Measurements from ENCODE around the gene CCDC14.

- TF ChIP-seq CTCF (IDR thresholded peaks at IDR 0.05; ENCODE audit: insufficient read depth, low read length, poor library complexity, severe bottlenecking) (no peak), EZH2phosphoT487 (conservative IDR thresholded peaks at IDR 0.05; ENCODE audit: low read length) (no peak)
Observed at GRCh38 chr3:123961508-123961856, 453 bp upstream of the CCDC14 start.
